HUES64 (cell line): ENCODE data around the gene IL15RA.
"Not testable (repeated sequence)": the region's sequence is repeated elsewhere in the genome, so short reads cannot be mapped to it uniquely, and the experiment has no call there.

Experiments used
- H3K27ac ChIP-seq: 2 replicates; pipeline ENCODE4 v1.7.0; 2013; ENCODE audit warnings: low read depth, low read length, inconsistent platforms
- H3K27me3 ChIP-seq: 2 replicates; pipeline ENCODE4 v1.6.1; 2013; ENCODE audit warnings: mild to moderate bottlenecking, low read length; ENCODE audit not compliant: insufficient read depth
- H3K36me3 ChIP-seq: 2 replicates; pipeline ENCODE4 v1.6.1; 2013; ENCODE audit warnings: mild to moderate bottlenecking, low read length; ENCODE audit not compliant: insufficient read depth
- H3K4me1 ChIP-seq: 2 replicates; pipeline ENCODE4 v1.6.1; 2013; ENCODE audit warnings: mild to moderate bottlenecking, low read length, moderate library complexity; ENCODE audit not compliant: insufficient read depth
- H3K4me3 ChIP-seq: 2 replicates; pipeline ENCODE4 v1.5.1; 2013; ENCODE audit warnings: mild to moderate bottlenecking, low read length, moderate library complexity
- H3K9ac ChIP-seq: 2 replicates; pipeline ENCODE4 v1.6.1; 2013; ENCODE audit warnings: mild to moderate bottlenecking, low read depth, low read length
- H3K9me3 ChIP-seq: 2 replicates; pipeline ENCODE4 v1.6.1; 2013; ENCODE audit warnings: low read depth, low read length; ENCODE audit not compliant: insufficient read depth
- WGBS: fragments of 150-250, 120-280 bp; methylation state at CpG from one replicate; pipeline ENCODE4 v1.1.7; 2013; ENCODE audit warnings: missing lambda C conversion rate; 5-methylcytosine and 5-hydroxymethylcytosine counted together

IL15RA gene

DNA sequence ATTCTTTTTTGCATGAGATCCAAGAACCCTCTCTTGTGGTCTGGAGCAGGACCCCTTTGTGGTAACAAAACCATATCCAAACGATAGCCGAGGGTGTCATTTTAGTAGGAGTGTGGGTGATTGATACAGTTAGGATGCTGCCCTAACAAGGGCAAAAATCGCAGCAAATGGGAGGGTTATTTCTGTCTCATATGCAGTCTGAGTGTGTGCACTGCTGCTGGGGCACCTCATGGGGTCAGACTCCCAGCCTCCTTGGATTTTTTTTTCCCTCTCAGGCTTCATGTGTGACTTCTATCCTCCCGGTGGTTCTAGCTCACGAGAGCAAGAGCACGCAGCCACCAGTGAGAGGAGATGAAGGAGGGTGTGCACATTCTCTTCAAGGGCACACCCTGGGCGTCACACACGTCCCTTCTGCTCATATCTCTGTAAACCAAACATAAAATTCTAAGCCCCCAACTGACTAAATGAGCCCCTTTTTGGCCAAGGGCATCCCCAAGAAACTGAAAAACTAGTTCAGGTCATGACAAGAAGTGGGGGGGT lies 28.6 kb upstream of the IL15RA start:
- no peak overlapping the region for H3K4me3 ChIP-seq
- no peaks in the 10 kb centered on the region for H3K27me3 ChIP-seq
- 83% methylated on average over 6 of the region's 8 CpGs for WGBS
- H3K36me3 ChIP-seq, result no peaks in the 10 kb centered on the region
- no peaks in the 10 kb centered on the region for H3K4me1 ChIP-seq
- no peak overlapping the region for H3K27ac ChIP-seq
- peaks cover 11% of the 10 kb centered on the region; the same call in 1 of the 2 replicates for H3K9me3 ChIP-seq
- no peak overlapping the region for H3K9ac ChIP-seq

DNA sequence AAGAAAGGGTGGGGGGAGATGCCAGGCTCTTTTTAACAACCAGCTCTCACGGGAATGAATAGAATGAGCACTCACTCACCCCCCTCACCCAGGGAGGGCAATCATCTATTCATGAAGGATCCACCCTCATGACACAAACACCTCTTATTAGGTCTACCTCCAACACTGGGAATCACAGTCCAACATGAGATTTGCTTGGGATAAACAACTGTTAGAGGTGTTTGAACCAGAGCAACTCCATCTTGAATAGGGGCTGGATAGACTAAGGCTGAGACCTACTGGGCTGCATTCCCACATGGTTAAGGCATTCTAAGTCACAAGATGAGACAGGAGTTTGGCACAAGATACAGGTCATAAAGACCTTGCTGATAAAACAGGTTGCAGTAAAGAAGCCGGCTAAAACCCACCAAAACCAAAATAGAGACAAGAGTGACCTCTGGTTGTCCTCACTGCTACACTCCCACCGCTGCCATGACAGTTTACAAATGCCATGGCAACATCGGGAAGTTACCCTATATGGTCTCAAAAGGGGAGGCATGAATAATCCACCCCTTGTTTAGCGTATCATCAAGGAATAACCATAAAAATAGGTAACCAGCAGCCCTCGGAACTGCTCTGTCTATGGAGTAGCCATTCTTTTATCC lies 27.9 kb upstream of the IL15RA start:
- peaks cover 11% of the 10 kb centered on the region; the same call in 1 of the 2 replicates for H3K9me3 ChIP-seq
- H3K9ac ChIP-seq, H3K36me3 ChIP-seq, H3K27me3 ChIP-seq, H3K4me3 ChIP-seq, H3K27ac ChIP-seq, H3K4me1 ChIP-seq: not testable (repeated sequence)
- 71% methylated on average over 6 of the region's 6 CpGs for WGBS

DNA sequence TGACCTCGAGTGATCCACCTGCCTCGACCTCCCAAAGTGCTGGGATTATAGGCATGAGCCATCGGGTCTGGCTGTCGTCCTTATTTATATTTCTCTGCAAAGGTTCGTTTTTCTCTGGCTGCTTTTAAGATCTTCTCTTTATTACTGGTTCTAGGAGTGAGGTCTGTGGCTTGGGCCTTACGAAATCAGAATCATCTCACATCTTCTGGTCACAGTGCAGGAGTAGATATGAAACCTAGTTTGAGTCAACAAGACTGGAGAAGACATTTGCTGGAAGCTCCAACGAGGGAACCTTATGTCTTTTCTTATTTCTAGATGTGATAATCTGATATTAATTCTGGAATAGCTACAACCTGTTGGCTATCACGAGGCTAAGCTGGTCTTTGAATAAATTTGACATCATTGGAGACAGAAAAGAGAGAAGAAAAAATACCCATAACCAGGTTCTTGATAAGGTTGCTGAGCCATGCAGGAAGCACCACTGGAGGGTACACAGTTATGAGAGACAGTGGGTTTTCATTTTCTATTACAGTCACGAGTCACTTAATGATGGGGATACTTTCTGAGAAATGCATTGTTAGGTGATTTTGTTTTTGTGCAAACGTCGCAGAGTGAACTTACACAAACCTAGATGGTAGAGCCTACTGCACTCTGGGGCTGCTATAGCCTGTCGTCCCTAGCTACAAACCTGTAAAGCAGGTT lies 25.6 kb upstream of the IL15RA start:
- H3K4me1 ChIP-seq, result no peaks in the 10 kb centered on the region
- no peak overlapping the region for H3K4me3 ChIP-seq
- 95% methylated on average over 11 of the region's 12 CpGs for WGBS
- H3K27me3 ChIP-seq, result no peaks in the 10 kb centered on the region
- H3K9ac ChIP-seq, result no peak overlapping the region
- no peaks in the 10 kb centered on the region for H3K36me3 ChIP-seq
- H3K27ac ChIP-seq, result no peak overlapping the region
- H3K9me3 ChIP-seq, result peaks cover 11% of the 10 kb centered on the region; the same call in 1 of the 2 replicates

DNA sequence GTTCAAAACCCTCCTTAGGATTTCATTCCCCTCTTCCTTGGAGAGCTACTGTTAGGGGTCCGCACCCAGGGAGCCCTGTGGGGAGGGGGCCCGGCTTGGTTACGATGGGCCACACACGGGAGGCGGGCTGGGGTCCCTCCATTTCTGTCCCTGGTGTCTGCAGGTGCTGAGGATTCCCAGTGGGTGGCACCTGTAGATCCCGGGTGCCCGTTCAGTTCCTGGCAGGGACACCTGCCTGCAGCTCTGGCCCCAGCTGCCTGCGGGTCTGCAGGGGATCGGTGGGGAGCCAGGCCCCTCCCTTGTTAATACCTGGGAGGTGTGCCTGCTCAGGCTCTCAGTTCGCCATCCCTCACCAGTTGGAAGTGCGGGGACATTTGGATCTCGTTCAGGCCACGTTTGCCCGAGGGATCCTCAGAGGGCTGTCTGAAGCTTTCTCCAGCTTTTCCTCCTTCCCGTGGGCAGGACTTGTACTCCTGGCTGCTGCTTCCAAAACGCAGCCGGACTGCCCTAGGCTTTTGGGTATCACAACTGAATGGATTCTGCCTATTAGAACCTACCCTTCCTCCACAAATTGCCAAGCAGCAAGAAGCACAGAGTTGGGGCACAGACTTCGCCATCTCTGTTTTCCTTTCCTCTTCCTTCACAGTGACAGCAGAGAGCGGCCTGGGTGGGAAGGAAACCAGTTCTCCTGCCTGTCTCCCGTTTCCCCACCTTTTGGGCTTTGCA lies 22.3 kb upstream of the IL15RA start:
- Histone ChIP-seq H3K9ac (no peak overlapping the region), H3K27ac (no peak overlapping the region), H3K4me3 (no peak overlapping the region), H3K9me3 (no peaks in the 10 kb centered on the region; the same call in 1 of the 2 replicates), H3K36me3 (no peaks in the 10 kb centered on the region), H3K4me1 (peaks cover 12% of the 10 kb centered on the region; the same call in 1 of the 2 replicates), H3K27me3 (no peaks in the 10 kb centered on the region)
- WGBS, result 89% methylated on average over 20 of the region's 20 CpGs

DNA sequence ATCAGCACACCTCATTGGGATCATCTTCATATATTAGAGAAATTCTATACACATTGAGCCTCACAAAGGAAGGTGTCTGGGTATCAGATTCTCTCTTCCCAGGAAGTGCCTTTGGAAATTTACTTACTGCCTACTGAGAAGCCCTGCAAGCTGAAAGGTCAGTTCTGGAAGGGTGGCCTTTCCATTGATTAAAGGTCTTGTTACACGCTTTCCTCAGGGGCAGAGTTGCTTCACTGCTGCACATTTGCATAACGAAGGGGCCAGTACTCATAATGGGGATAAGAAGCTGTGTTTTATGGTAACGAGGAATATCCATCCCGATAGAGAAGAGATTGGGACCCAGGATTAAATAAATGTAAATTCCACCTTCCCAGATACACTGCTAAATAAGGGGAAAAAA lies 19.4 kb upstream of the IL15RA start:
- H3K27me3 ChIP-seq, result no peaks in the 10 kb centered on the region
- no peak overlapping the region for H3K9ac ChIP-seq
- peaks cover 23% of the 10 kb centered on the region; the same call in 1 of the 2 replicates for H3K9me3 ChIP-seq
- no peaks in the 10 kb centered on the region for H3K36me3 ChIP-seq
- peaks cover 12% of the 10 kb centered on the region; the same call in 1 of the 2 replicates for H3K4me1 ChIP-seq
- H3K27ac ChIP-seq, result no peak overlapping the region
- H3K4me3 ChIP-seq, result no peak overlapping the region
- WGBS, result 63% methylated on average over 2 of the region's 4 CpGs

DNA sequence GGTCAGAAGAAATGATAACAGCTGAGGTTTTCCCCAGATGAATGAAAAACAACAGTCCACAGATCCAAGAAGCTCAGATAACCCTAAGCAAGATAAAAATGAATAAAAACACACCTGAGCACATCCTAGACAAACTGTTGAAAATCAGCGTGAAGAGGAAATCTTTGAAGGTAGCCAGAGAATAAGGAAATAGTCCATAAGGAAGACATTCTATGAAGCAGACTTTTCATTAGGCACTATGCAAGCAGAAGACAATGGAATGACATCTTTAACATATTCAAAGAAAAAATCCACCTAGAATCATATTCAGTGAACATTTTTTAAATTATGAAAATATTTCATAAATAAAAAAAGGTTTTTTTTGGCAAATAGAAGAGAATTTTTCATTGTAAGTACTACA lies 15.1 kb upstream of the IL15RA start:
- 90% methylated on average over 1 of the region's 1 CpG for WGBS

DNA sequence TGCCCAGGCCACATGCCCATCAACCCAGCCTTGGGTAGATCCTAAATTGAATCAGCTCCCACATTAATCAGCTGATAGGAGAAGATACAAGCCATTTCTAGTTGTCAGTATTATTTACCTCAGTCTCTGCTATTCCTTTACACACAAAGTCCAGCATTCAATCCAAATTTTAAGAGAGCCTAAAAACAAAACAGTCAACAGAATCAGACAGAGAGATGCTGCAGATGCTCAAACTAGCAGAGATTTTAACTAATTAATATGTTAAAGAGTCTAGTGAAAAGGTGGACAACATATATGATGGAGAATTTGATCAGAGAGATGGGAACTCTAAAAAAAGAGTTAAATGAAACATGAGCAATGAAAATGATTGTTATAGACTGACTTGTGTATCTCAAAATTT lies 14.4 kb upstream of the IL15RA start:
- 0 out of 2 replicates have a peak, but pooled peaks cover 3% of the 10 kb centered on the region for H3K4me1 ChIP-seq
- no peak overlapping the region for H3K4me3 ChIP-seq
- no peaks in the 10 kb centered on the region for H3K27me3 ChIP-seq
- no peak overlapping the region for H3K27ac ChIP-seq
- peaks cover 29% of the 10 kb centered on the region; the same call in 1 of the 2 replicates for H3K9me3 ChIP-seq
- H3K9ac ChIP-seq, result no peak overlapping the region
- H3K36me3 ChIP-seq, result no peaks in the 10 kb centered on the region

More for the DNA sequence above, 15.1 kb upstream of the IL15RA start:
- no peak overlapping the region for H3K9ac ChIP-seq
- no peak overlapping the region for H3K4me3 ChIP-seq
- peaks cover 10% of the 10 kb centered on the region; the same call in 1 of the 2 replicates for H3K4me1 ChIP-seq
- H3K9me3 ChIP-seq, result peaks cover 29% of the 10 kb centered on the region; the same call in 1 of the 2 replicates
- no peak overlapping the region for H3K27ac ChIP-seq
- H3K27me3 ChIP-seq, result no peaks in the 10 kb centered on the region
- no peaks in the 10 kb centered on the region for H3K36me3 ChIP-seq

DNA sequence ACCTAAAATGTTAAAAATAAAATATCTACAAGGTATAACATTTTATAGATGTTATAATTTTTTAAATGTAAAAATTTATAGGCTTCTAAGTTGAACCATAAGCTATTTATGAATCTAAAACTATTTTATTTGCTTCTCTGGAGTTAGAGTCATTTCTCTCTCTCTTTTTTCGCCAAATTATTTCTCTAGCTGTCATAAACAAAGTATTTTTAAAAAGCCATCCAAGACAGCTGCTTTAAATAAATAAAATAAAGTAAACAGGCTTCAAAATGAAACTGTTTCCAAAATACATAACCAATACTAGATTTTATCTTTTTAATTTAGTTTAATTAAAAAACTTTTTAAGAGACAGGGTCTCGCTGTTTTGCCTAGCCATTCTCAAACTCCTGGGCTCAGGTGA lies 12.4 kb upstream of the IL15RA start:
- H3K27me3 ChIP-seq, result no peaks in the 10 kb centered on the region
- WGBS, result 86% methylated on average over 1 of the region's 2 CpGs
- no peak overlapping the region for H3K9ac ChIP-seq
- H3K27ac ChIP-seq, result no peak overlapping the region
- peaks cover 29% of the 10 kb centered on the region; the same call in 1 of the 2 replicates for H3K9me3 ChIP-seq
- no peak overlapping the region for H3K4me3 ChIP-seq
- no peaks in the 10 kb centered on the region for H3K36me3 ChIP-seq
- no peaks in the 10 kb centered on the region for H3K4me1 ChIP-seq

DNA sequence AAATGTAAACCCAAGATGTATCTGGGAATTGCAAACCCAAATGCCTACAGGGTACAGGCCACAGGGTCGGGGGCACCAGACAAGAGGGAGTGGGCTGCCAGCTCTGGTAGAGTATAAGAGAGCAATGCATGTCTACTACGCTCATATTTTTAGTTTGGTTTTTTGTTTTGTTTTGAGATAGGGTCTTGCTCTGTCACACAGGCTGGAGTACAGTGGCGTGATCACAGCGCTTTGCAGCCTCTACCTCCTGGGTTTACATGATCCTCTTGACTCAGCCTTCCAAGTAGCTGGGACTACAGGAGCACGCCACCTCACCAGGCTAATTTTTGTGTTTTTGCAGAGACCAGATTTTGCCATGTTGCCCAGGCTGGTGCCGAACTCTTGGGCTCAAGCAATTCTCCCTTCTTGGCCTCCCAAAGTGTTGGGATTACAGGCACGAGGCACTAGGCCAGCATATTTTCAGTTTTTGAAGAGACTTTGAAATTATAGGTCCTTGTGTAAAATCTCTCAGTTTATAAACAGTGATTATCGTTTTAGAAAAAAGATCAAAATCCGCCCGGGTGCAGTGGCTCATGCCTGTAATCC lies 11.1 kb upstream of the IL15RA start:
- Histone ChIP-seq H3K9ac (no peak overlapping the region), H3K9me3 (peaks cover 22% of the 10 kb centered on the region; the same call in 1 of the 2 replicates), H3K4me3 (no peak overlapping the region), H3K27me3 (no peaks in the 10 kb centered on the region), H3K36me3 (no peaks in the 10 kb centered on the region), H3K4me1 (no peaks in the 10 kb centered on the region), H3K27ac (no peak overlapping the region)
- 95% methylated on average over 10 of the region's 10 CpGs for WGBS

DNA sequence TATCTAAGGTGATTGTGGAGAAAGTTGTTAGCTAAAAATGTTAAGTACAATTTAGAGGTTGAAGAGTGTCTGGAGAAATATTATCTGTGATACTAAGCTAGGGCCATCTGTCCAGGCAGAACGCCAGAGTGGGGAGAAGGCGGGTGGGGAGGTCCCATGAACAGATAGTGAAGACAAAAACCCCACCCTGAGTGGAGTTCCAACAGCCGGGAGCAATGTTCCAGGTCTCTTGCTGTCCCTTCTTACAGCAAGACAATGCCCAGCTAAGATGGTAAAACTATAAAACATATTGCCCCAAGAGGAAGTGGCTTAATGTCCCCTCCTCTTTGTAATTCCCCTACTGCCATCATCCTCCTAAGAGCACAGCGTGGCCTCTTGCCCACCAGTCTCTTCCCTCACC lies 10.4 kb upstream of the IL15RA start:
- Histone ChIP-seq H3K4me1 (no peaks in the 10 kb centered on the region), H3K36me3 (no peaks in the 10 kb centered on the region), H3K9ac (no peak overlapping the region), H3K27ac (no peak overlapping the region), H3K9me3 (peaks cover 17% of the 10 kb centered on the region; the same call in 1 of the 2 replicates), H3K4me3 (no peak overlapping the region), H3K27me3 (no peaks in the 10 kb centered on the region)
- WGBS, result 84% methylated on average over 4 of the region's 4 CpGs
